RWPE1 (cell line): Measurements from ENCODE around the gene NCAM2.

Experiments
- CTCF ChIA-PET: fragments of 350-600 bp; sonication (Branson Sonifier 250); formaldehyde crosslinking; extraction: SDS; loops from one replicate; lab custom pipeline; 2021; lab: Yijun Ruan, JAX
- POLR2A ChIA-PET: fragments of 400-600 bp; formaldehyde crosslinking; extraction: SDS; loops from one replicate; lab custom pipeline; 2020; ENCODE audit warnings: antibody characterized with exemption; ENCODE audit not compliant: low non-redundant PET; lab: Yijun Ruan, JAX
- DNase-seq: peaks from one replicate; pipeline ENCODE4 v3.0.0; 2012; ENCODE audit warnings: low spot score
- H3K27ac ChIP-seq: fragments of 450-650 bp; 2 replicates; pipeline ENCODE4 v1.5.1; 2017
- TF ChIP-seq, protein P1 (sequence below): fragments of 450-650 bp; conservative IDR thresholded peaks from 2 replicates; pipeline ENCODE4 v1.5.1; 2017; ENCODE audit warnings: low read depth, mild to moderate bottlenecking

NCAM2 gene

DNA sequence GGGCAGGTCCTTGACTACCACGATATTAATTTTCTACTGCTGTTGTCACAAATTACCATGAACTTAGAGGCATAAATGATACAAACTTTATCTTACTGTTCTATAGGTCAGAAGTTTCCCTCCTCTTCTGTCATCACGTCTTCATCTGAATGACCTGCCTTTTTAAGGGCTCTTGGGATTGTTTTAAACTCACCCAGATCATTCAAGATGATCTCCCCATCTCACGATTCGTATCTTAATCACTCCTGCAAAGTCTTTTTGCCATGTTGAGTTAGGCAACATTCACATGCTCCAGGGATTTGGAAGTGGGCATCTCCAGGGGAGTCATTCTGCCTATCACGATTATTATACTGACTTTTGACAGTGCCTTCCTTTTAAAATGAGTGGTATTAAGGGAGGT is 32.1 kb downstream of the NCAM2 start:
- TF ChIP-seq, protein P1, sequence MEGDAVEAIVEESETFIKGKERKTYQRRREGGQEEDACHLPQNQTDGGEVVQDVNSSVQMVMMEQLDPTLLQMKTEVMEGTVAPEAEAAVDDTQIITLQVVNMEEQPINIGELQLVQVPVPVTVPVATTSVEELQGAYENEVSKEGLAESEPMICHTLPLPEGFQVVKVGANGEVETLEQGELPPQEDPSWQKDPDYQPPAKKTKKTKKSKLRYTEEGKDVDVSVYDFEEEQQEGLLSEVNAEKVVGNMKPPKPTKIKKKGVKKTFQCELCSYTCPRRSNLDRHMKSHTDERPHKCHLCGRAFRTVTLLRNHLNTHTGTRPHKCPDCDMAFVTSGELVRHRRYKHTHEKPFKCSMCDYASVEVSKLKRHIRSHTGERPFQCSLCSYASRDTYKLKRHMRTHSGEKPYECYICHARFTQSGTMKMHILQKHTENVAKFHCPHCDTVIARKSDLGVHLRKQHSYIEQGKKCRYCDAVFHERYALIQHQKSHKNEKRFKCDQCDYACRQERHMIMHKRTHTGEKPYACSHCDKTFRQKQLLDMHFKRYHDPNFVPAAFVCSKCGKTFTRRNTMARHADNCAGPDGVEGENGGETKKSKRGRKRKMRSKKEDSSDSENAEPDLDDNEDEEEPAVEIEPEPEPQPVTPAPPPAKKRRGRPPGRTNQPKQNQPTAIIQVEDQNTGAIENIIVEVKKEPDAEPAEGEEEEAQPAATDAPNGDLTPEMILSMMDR: no peak
- H3K27ac ChIP-seq: no peak overlapping the region
- ChIA-PET CTCF (no interaction called here), POLR2A (no interaction called here)
- DNase-seq: no peak

DNA sequence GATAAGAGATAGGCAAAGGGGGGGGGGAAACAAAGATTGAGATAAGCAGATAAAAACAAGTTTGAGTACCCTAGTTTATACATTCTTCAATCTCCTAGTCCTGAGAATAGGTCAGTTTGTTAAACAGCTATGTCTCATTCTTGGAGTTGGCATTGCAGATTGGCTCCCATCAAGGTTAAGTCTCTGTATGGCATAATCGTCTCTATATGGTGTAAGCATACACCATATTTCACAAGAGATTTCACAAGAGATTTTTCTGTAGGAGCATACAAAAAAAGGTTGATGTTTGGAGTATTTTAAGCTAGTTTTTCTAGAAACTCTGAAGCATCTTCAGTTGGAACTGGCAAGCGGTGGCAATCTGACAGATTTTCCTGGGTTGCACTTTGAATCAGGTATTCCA is 35.8 kb downstream of the NCAM2 start:
- no peak for DNase-seq
- TF ChIP-seq, protein P1: no peak
- no peak overlapping the region for H3K27ac ChIP-seq
- ChIA-PET CTCF (interaction anchor here (0.7 kb wide), 1 partner anchor 125 kb away, joined by 3 read pairs; no protein-coding TSS in a partner anchor), POLR2A (no interaction called here)

DNA sequence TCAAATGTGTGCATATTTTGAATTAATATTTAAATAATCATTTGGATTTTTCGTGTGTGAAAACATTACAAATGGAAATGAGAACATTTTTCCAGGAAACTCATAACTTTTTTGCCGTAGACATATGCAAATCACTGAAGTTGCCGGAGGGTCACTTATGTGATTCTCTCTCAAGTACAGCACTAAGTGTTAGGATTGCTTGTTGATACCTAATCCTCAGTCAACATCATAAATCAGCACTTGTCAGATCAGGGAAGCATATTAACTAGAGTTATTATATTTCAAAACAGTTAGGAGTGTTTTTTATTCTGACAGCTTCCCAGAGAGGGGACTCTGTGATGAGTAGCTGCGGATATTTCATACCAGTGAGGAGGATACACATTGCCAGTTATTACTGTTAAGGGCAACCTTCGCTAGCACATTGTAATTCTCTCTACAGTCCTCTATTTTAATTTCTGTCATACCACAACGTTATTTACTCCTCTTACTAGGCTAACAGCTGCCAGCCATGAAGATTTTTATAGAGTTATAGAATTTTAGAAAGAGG is 41.5 kb downstream of the NCAM2 start:
- H3K27ac ChIP-seq: no peak overlapping the region
- TF ChIP-seq, protein P1: no peak
- ChIA-PET CTCF (interaction anchor here (0.6 kb wide), 1 partner anchor 15 kb away, joined by 3 read pairs; no protein-coding TSS in a partner anchor), POLR2A (no interaction called here)
- no peak for DNase-seq

DNA sequence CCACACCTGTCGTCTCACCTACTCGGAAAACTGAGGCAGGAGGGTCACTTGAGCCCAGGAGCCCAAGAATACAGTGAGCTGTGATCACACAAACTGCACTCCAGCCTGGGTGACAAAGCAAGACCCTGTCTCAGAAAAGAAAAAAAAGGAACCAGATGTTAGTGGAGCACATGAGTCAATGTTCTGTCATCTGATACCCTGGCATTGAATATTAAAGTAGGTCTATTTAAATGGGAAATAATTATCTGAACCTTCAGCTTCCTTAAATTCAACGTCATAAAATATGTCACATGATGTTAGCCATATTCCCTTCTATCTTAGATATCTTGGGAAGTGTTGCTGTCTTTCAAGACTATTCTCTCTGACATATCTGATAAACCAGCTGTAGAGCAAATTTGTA is 47.3 kb downstream of the NCAM2 start:
- CTCF ChIA-PET: interaction anchor here (0.6 kb wide), 1 partner anchor 56 kb away, joined by 4 read pairs; no protein-coding TSS in a partner anchor
- POLR2A ChIA-PET: no interaction called here
- TF ChIP-seq, protein P1: no peak
- DNase-seq: no peak
- H3K27ac ChIP-seq: no peak overlapping the region

DNA sequence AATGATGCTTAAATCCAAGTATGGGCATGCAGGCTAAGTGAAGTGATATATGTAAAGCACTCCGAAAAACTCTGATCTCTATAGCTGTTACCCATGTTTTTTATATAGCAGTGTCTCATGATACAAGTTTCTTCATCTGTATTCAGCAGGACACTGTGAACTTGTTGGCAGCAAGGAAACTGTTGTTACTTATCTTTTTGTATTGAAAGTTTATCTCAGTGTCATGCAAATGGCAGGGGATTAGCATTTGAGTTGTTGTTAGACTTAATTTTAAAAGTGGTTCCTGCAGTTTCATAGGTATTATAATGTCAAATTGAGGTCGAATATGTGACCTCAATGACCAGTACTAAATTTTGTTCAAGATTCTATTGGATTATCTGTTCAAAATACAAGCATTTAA is 47.9 kb downstream of the NCAM2 start:
- no peak overlapping the region for H3K27ac ChIP-seq
- TF ChIP-seq, protein P1: no peak
- CTCF ChIA-PET: no interaction called here
- POLR2A ChIA-PET: no interaction called here
- DNase-seq: no peak

DNA sequence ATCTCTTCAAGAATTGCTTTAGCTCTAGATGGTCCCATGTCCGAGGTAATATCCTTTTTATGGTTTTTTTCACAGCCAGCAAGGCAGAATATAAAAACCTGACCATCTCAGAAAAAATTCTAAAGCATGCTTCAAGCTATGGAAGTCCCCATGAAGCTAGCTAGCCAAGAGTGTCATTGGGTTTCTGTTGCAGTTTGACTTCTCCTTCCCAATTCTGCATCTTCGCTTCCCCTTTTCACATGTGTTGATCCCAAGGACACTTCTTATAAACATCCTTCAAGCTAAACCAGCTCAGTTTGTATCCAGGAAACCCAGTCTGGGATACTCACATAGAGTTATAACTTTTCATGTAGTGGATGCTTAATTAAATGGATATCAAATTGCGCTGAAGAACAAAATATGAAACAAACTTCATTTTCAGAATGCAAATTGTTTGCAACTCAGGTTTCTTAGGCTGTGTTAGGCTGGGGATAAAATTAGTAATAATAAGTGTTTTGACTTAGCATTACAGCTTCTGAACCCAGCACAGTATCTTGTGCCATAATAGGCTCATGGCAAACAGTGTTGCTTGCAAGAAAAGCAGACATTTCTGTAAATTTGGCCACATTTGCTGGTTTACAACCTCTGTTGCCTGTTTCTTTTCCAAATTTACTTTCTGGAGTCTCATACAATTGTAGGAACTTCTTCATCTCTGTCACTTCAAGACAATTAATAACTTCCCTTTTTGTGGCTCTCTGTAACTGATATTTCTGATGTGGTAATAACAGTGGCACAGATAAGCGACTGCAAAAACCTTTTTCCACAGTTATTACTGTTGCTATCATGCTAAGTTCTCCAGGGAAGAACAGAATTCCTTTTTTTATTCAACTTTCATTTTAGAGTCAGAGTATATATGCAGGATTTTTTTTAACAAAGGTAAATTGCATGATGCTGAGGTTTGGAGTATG is 53.2 kb downstream of the NCAM2 start:
- no peak for DNase-seq
- ChIA-PET POLR2A (no interaction called here), CTCF (interaction anchor here (0.7 kb wide), 1 partner anchor 468 kb away, joined by 3 read pairs; no protein-coding TSS in a partner anchor)
- no peak overlapping the region for H3K27ac ChIP-seq
- TF ChIP-seq, protein P1: no peak
